Smooth muscle cell (in vitro differentiated cells): Measurements from ENCODE around the gene RHCG. TPM values are rescaled to one million over a fixed set of nuclear protein-coding genes. Genes with fewer than 3 reads are reported as not detected.

Source experiments
- DNase-seq: peaks from one replicate; lab custom pipeline; 2025; ENCODE audit not compliant: unreplicated experiment; lab: John Stamatoyannopoulos, UW
- H2AFZ ChIP-seq: fragments of 200-600 bp; sonication (generic); 2 replicates; pipeline ENCODE4 v1.6.0; 2016; ENCODE audit warnings: antibody characterized with exemption, low read depth, mild to moderate bottlenecking
- H3F3A ChIP-seq: fragments of 200-600 bp; sonication (generic); 2 replicates; pipeline ENCODE4 v1.6.0; 2017; ENCODE audit warnings: antibody characterized with exemption, low read depth
- H3K27ac ChIP-seq: fragments of 200-600 bp; sonication (generic); 2 replicates; pipeline ENCODE4 v1.5.1; 2016; ENCODE audit warnings: low read depth, mild to moderate bottlenecking
- H3K27me3 ChIP-seq: fragments of 200-600 bp; sonication (generic); 2 replicates; pipeline ENCODE4 v1.6.1; 2016; ENCODE audit warnings: low read depth, mild to moderate bottlenecking
- H3K36me3 ChIP-seq: fragments of 200-600 bp; sonication (generic); 2 replicates; pipeline ENCODE4 v1.5.1; 2016; ENCODE audit warnings: low read depth
- H3K4me1 ChIP-seq: fragments of 200-600 bp; sonication (generic); 2 replicates; pipeline ENCODE4 v1.5.1; 2016; ENCODE audit warnings: low read depth
- H3K4me2 ChIP-seq: fragments of 200-600 bp; sonication (generic); 2 replicates; pipeline ENCODE4 v1.6.0; 2016; ENCODE audit warnings: mild to moderate bottlenecking
- H3K4me3 ChIP-seq: fragments of 200-600 bp; sonication (generic); 2 replicates; pipeline ENCODE4 v1.5.1; 2016; ENCODE audit warnings: mild to moderate bottlenecking
- H3K79me2 ChIP-seq: fragments of 200-600 bp; sonication (generic); 2 replicates; pipeline ENCODE4 v1.6.0; 2016; ENCODE audit warnings: low read depth, mild to moderate bottlenecking
- H3K9ac ChIP-seq: fragments of 200-600 bp; sonication (generic); 2 replicates; pipeline ENCODE4 v1.6.0; 2016; ENCODE audit warnings: low read depth
- H3K9me3 ChIP-seq: fragments of 200-600 bp; sonication (generic); replicated peaks from 2 replicates; pipeline ENCODE4 v1.5.1; 2016; ENCODE audit warnings: low read depth
- H4K20me1 ChIP-seq: fragments of 200-600 bp; sonication (generic); 2 replicates; pipeline ENCODE4 v1.6.0; 2016; ENCODE audit warnings: low read depth
- WGBS: methylation state at CpG from one replicate; pipeline ENCODE4 v1.1.7; 2016; ENCODE audit warnings: low lambda C conversion rate; 5-methylcytosine and 5-hydroxymethylcytosine counted together
- polyA plus RNA-seq: library from polyadenylated mRNA; unstranded; fragments of >200 nt; fragmentation: Nextera tagmentation; extraction: Ambion mirVana; gene quantifications from 2 replicates; pipeline ENCODE4 v1.2.1, GENCODE V29; 2016
- total RNA-seq: library from RNA; depleted of rRNA; stranded (reverse); fragments of >200 nt; gene quantifications from 2 replicates; pipeline ENCODE4 v1.2.3, GENCODE V29; 2014
- TF ChIP-seq, protein P1 (sequence below): fragments of 200-600 bp; sonication (generic); IDR thresholded peaks from 2 replicates; pipeline ENCODE4 v1.5.1; 2017; ENCODE audit warnings: borderline replicate concordance, mild to moderate bottlenecking, antibody characterized with exemption; ENCODE audit not compliant: insufficient read depth, poor library complexity, severe bottlenecking

Gene RHCG
- total and polyA plus RNA-seq, 2 experiments from 2014 or later: 10.9 to 12.0 TPM

DNA sequence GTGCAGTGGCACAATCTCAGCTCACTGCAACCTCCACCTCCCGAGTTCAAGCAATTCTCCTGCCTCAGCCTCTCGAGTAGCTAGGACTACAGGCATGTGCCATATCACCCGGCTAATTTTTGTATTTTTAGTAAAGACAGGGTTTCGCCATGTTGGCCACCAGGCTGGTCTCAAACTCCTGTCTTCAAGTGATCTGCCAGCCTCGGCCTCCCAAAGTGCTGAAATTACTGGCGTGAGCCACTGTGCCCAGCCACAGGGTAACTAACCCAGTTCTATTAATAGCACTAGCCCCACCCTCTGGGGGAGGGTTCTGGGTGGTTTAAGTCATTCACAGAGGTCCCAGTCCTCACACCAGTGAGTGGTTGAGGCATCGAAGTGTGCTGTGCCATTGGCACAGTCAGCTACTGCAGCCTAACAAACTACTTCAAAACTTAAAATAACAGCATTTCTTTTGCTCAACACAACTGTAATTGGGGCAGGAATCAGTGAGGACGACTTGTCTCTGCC is 44.0 kb downstream of the RHCG start:
- 78% methylated on average over 8 of the region's 8 CpGs for WGBS
- no peak overlapping the region for H3K27ac ChIP-seq
- no peaks in the 10 kb centered on the region for H3K36me3 ChIP-seq
- no peak overlapping the region for H2AFZ ChIP-seq
- H3F3A ChIP-seq: no peaks in the 10 kb centered on the region
- no peaks in the 10 kb centered on the region for H3K79me2 ChIP-seq
- no peaks in the 10 kb centered on the region for H4K20me1 ChIP-seq
- no peak overlapping the region for H3K4me2 ChIP-seq
- H3K4me3 ChIP-seq: no peak overlapping the region
- TF ChIP-seq, protein P1, sequence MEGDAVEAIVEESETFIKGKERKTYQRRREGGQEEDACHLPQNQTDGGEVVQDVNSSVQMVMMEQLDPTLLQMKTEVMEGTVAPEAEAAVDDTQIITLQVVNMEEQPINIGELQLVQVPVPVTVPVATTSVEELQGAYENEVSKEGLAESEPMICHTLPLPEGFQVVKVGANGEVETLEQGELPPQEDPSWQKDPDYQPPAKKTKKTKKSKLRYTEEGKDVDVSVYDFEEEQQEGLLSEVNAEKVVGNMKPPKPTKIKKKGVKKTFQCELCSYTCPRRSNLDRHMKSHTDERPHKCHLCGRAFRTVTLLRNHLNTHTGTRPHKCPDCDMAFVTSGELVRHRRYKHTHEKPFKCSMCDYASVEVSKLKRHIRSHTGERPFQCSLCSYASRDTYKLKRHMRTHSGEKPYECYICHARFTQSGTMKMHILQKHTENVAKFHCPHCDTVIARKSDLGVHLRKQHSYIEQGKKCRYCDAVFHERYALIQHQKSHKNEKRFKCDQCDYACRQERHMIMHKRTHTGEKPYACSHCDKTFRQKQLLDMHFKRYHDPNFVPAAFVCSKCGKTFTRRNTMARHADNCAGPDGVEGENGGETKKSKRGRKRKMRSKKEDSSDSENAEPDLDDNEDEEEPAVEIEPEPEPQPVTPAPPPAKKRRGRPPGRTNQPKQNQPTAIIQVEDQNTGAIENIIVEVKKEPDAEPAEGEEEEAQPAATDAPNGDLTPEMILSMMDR: no peak
- H3K9ac ChIP-seq: no peak overlapping the region
- peaks cover 9% of the 10 kb centered on the region for H3K4me1 ChIP-seq
- no peak for DNase-seq
- H3K27me3 ChIP-seq: peaks cover 20% of the 10 kb centered on the region
- no peaks in the 10 kb centered on the region for H3K9me3 ChIP-seq

DNA sequence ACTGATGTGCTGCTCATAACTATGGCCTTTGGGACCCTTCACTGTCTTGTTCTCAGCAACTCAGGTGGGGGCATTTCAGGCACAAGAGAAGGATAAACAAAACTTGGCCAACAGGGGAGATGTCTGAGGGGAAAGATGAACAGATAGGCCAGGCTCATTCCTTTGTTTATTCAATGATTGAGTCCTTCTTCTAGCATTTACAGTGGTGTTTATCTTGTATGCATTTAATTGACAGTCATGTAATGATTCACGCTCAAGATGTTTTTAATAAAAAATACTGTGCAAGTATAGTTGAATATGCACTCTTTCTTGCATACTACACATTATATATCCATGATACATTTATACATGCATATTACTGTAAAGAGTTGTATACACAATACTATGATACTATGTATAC is 44.5 kb downstream of the RHCG start:
- H3K27me3 ChIP-seq: peaks cover 20% of the 10 kb centered on the region
- H3K4me1 ChIP-seq: peaks cover 9% of the 10 kb centered on the region
- no peak overlapping the region for H3K9ac ChIP-seq
- H3K36me3 ChIP-seq: no peaks in the 10 kb centered on the region
- TF ChIP-seq, protein P1: no peak
- no peak overlapping the region for H3K27ac ChIP-seq
- H3K4me2 ChIP-seq: no peak overlapping the region
- no peaks in the 10 kb centered on the region for H4K20me1 ChIP-seq
- DNase-seq: no peak
- H3K9me3 ChIP-seq: no peaks in the 10 kb centered on the region
- no peaks in the 10 kb centered on the region for H3K79me2 ChIP-seq
- no peaks in the 10 kb centered on the region for H3F3A ChIP-seq
- no peak overlapping the region for H3K4me3 ChIP-seq
- no peak overlapping the region for H2AFZ ChIP-seq
- WGBS: 100% methylated on average over 1 of the region's 1 CpG

DNA sequence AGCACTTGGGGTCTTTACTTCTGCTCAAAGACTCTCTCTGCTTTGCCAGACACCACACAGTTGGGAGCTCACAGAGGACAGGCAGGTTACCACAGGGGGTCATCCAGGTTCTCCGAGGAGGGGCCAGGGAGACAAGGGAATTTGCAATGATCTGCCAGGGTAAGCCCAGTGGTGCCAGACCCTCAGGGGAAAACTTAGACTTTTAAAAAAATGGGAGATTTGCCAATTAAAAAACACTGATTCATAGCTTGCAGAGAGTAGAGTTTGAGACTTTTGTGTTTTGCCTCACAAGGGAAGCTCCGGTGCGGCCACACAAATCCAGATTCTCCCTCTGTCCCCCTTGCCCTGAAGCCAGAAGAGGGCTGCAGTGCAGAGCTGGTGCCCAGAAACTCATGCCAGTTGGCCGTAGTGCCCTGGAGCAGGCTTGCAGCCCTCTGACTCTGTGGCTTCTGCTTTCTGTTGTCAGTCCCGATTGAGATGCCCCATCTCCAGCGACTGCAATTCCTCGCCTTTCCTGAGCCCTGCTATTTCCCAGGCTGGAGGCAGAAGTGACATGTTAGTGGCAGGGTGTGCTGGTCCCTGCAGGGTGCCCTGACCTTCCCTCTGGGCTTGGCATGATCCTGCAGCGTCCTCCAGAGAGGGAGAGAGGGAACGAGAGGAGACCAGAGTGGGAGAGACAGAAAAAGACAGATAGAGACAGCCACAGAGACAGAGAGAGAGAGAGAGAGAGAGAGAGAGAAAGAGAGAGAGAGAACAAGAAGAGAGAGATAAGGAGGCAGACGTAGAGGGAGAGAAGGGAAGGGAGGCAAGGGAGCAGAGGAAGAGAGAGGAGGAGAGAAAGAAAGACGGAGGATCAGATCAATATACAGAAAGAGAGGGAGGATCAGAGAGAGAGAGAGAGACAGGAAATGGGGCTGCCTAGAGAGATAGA is 46.0 kb downstream of the RHCG start:
- WGBS: 54% methylated on average over 11 of the region's 11 CpGs
- Histone ChIP-seq H3K27ac (no peak overlapping the region), H3K4me2 (no peak overlapping the region), H2AFZ (no peak overlapping the region), H3K27me3 (peaks cover 23% of the 10 kb centered on the region), H3K4me3 (no peak overlapping the region), H3K36me3 (no peaks in the 10 kb centered on the region), H3F3A (no peaks in the 10 kb centered on the region), H4K20me1 (no peaks in the 10 kb centered on the region), H3K79me2 (no peaks in the 10 kb centered on the region), H3K4me1 (peaks cover 9% of the 10 kb centered on the region), H3K9ac (no peak overlapping the region), H3K9me3 (no peaks in the 10 kb centered on the region)
- DNase-seq: no peak
- TF ChIP-seq, protein P1: no peak
